NCI-H2081 (cell line): ENCODE data around the gene CCN6.

Experiments
- DNase-seq, 2 experiments: peaks; one replicate each; lab custom pipeline; 2025; lab: John Stamatoyannopoulos, UW

The CCN6 gene

GRCh38 chr6:112117554-112117953, 63.6 kb downstream of the CCN6 start:
- DNase-seq: no peak

GRCh38 chr6:112118034-112118433, 64.1 kb downstream of the CCN6 start:
- DNase-seq: no peak
